Endothelial cell of umbilical vein (primary cell): ENCODE measurements around the gene APP. TPM values are rescaled to one million over a fixed set of nuclear protein-coding genes. Genes with fewer than 3 reads are reported as not detected.

Experiments used
- BruUV-seq: library from RNA; stranded (reverse); fragments of 400-500 nt; replicated peaks from 2 replicates; lab custom pipeline; 2021; lab: Mats Ljungman, UMichigan
- CTCF ChIA-PET: fragments of 300-600, 350-600 bp; sonication (Branson Sonifier 250); formaldehyde crosslinking; loops from one replicate; lab custom pipeline; 2021; ENCODE audit warnings: antibody characterized with exemption, inconsistent platforms; lab: Charles Lee
- POLR2A ChIA-PET: fragments of 300-600, 350-600 bp; sonication (Branson Sonifier 250); formaldehyde crosslinking; loops from one replicate; lab custom pipeline; 2021; ENCODE audit warnings: antibody characterized with exemption, inconsistent platforms; lab: Charles Lee
- DNase-seq: peaks from one replicate; pipeline ENCODE4 v3.0.0-alpha.2; 2011; ENCODE audit warnings: low read depth, low spot score
- FAIRE-seq: peaks from 2 replicates; lab custom pipeline; 2011; peaks lifted over from hg19 to GRCh38; lab: Jason Lieb, UNC
- H2AFZ ChIP-seq: 2 replicates; pipeline ENCODE4 v1.6.0; 2012; ENCODE audit warnings: low read depth, low read length, control low read depth, inconsistent platforms
- H3K27ac ChIP-seq: 2 replicates; pipeline ENCODE4 v1.5.1; 2011; ENCODE audit warnings: low read depth, mild to moderate bottlenecking, control low read depth, low read length, moderate library complexity; ENCODE audit not compliant: insufficient read depth
- H3K27me3 ChIP-seq, 2 experiments: 2 replicates each; pipeline versions ENCODE4 v1.6.0 to v1.6.1; 2011; ENCODE audit warnings: low read length in 2 of 2, mixed read lengths in 1 of 2; ENCODE audit not compliant: control insufficient read depth in 2 of 2, insufficient read depth in 2 of 2
- H3K36me3 ChIP-seq, 2 experiments: 2 replicates in 1 of 2; 3 replicates in 1 of 2; pipeline ENCODE4 v1.5.1; 2011; ENCODE audit warnings: low read length in 2 of 2, mild to moderate bottlenecking in 1 of 2, moderate library complexity in 1 of 2; ENCODE audit not compliant: control insufficient read depth in 2 of 2, insufficient read depth in 2 of 2; ENCODE audit errors: extremely low read depth in 1 of 2
- H3K4me1 ChIP-seq: 3 replicates; pipeline ENCODE4 v1.5.1; 2011; ENCODE audit warnings: mild to moderate bottlenecking, low read length; ENCODE audit not compliant: control insufficient read depth, insufficient read depth; ENCODE audit errors: extremely low read depth
- H3K4me2 ChIP-seq: 2 replicates; pipeline ENCODE4 v1.6.1; 2011; ENCODE audit warnings: low read length, control low read depth, mixed read lengths; ENCODE audit not compliant: insufficient read depth
- H3K4me3 ChIP-seq, 3 experiments: fragments of 200-600 bp in 1 of 3; sonication (generic), shearing (Covaris generic) in 1 of 3; replicated peaks in 1 of 3; 2 replicates each; pipeline ENCODE4 v1.5.1; 2011 to 2016; ENCODE audit warnings: control low read depth in 3 of 3, low read length in 3 of 3, mild to moderate bottlenecking in 2 of 3, inconsistent platforms in 1 of 3, low read depth in 1 of 3, moderate library complexity in 1 of 3; ENCODE audit not compliant: insufficient read depth in 1 of 3
- H3K79me2 ChIP-seq: 2 replicates; pipeline ENCODE4 v1.6.0; 2012; ENCODE audit warnings: low read length, inconsistent platforms; ENCODE audit not compliant: control insufficient read depth, insufficient read depth
- H3K9ac ChIP-seq: replicated peaks from 2 replicates; pipeline ENCODE3; 2011; ENCODE audit warnings: low read length, control low read depth; ENCODE audit not compliant: insufficient read depth; ENCODE audit errors: extremely low read depth
- H3K9me1 ChIP-seq: replicated peaks from 3 replicates; pipeline ENCODE4 v1.6.0; 2011; ENCODE audit warnings: mild to moderate bottlenecking, low read length; ENCODE audit not compliant: control insufficient read depth, insufficient read depth; ENCODE audit errors: extremely low read depth
- H3K9me3 ChIP-seq: replicated peaks from 2 replicates; pipeline ENCODE4 v1.5.1; 2012; ENCODE audit warnings: low read length, inconsistent platforms; ENCODE audit not compliant: control insufficient read depth, insufficient read depth
- H4K20me1 ChIP-seq: replicated peaks from 2 replicates; pipeline ENCODE3; 2011; ENCODE audit warnings: mild to moderate bottlenecking, low read length; ENCODE audit not compliant: control insufficient read depth, insufficient read depth; ENCODE audit errors: extremely low read depth
- CTCF ChIP-seq, 2 donors: IDR thresholded peaks; 1 replicate in 1 of 2; 2 replicates in 1 of 2; pipeline ENCODE4 v1.5.1; 2011; ENCODE audit warnings: low read length in 2 of 2, mild to moderate bottlenecking in 2 of 2, moderate library complexity in 2 of 2, control low read depth in 1 of 2, inconsistent platforms in 1 of 2, low read depth in 1 of 2; ENCODE audit not compliant: insufficient read depth in 1 of 2; ENCODE audit errors: extremely low read depth in 1 of 2
- EZH2 ChIP-seq: IDR thresholded peaks from 2 replicates; pipeline ENCODE4 v1.6.1; 2012; ENCODE audit warnings: borderline replicate concordance, low read depth, mild to moderate bottlenecking, moderate library complexity, low read length, inconsistent platforms; ENCODE audit not compliant: severe bottlenecking
- GATA2 ChIP-seq: IDR thresholded peaks from 2 replicates; pipeline ENCODE4 v1.7.0; 2011; ENCODE audit warnings: low read depth, mild to moderate bottlenecking, moderate library complexity, mixed read lengths, low read length; ENCODE audit not compliant: insufficient read length, insufficient read depth
- JUN ChIP-seq: IDR thresholded peaks from 2 replicates; pipeline ENCODE4 v1.6.1; 2011; ENCODE audit warnings: borderline replicate concordance, low read depth; ENCODE audit not compliant: insufficient read length, insufficient read depth
- POLR2A ChIP-seq: IDR thresholded peaks from 2 replicates; pipeline ENCODE4 v1.6.1; 2012; ENCODE audit warnings: low read depth, mild to moderate bottlenecking, control low read depth, low read length
- POLR2AphosphoS5 ChIP-seq: IDR thresholded peaks from 2 replicates; pipeline ENCODE4 v1.6.1; 2012; ENCODE audit warnings: low read depth, mild to moderate bottlenecking, control low read depth, low read length, moderate library complexity; ENCODE audit not compliant: insufficient read depth
- dilution Hi-C: fragments of 300-500 bp; cut with MboI; formaldehyde crosslinking; loops from one replicate; pipeline ENCODE4 v1.15.0; 2019; ENCODE audit warnings: low sequenced_read_pairs; ENCODE audit not compliant: extremely low pct_ligation_motif_present
- intact Hi-C: fragments of 100-400 bp; cut with micrococcal nuclease; formaldehyde crosslinking; loops from one replicate; pipeline ENCODE4 v1.10.0; 2022
- polyA plus RNA-seq, 4 experiments: library from polyadenylated mRNA; depleted of rRNA in 3 of 4; stranded (reverse) in 3 of 4; unstranded in 1 of 4; fragments of >200 nt; gene quantifications; 2 replicates each; pipeline versions ENCODE4 v1.2.1 to v1.2.3, GENCODE V29; 2011 to 2012; ENCODE audit warnings: missing spikeins in 1 of 4
- total RNA-seq: library from RNA; stranded (reverse); gene quantifications from 2 replicates; pipeline ENCODE4 v1.2.3, GENCODE V29; 2021
- TF ChIP-seq, protein P1 (sequence below): IDR thresholded peaks from 2 replicates; pipeline ENCODE4 v1.6.1; 2011; ENCODE audit not compliant: insufficient read depth, insufficient read length

APP gene
- total and polyA plus RNA-seq, 2 donors (not counting 3 experiments of a cell fraction or from before 2014, with no cell fraction given) = 914 to 928 TPM

DNA sequence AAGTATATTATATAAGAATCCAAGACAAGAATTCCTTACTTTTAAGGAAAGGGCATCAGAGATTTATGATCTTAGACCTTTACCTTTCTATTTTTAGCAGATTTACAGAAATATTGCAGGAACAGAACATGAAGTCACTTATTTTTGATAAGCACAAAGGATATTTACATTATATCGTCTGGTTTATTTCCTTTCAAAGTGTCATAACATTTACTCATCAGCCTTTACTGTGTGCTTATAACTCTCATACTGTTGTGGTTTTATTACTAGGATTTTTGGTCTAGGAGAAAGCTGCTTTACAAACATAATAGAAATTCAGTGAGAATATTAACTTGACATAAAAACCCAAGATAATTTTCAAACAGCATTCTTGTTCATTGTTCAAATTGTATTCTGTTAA lies 47.6 kb downstream of the APP start:
- ChIA-PET CTCF (interaction anchor here (1.4 kb wide), 1 partner anchor 12 kb away, joined by 3 read pairs; no protein-coding TSS in a partner anchor), POLR2A (no interaction called here)
- FAIRE-seq = no peak
- Histone ChIP-seq H3K79me2 (peaks cover 98% of the 10 kb centered on the region), H3K27ac (no peak overlapping the region), H3K9me3 (no peaks in the 10 kb centered on the region), H3K9me1 (no peaks in the 10 kb centered on the region), H3K4me2 (peak overlapping the region; percentile 27), H4K20me1 (peaks cover 9% of the 10 kb centered on the region), H3K9ac (no peak overlapping the region), H3K27me3 (no peaks in the 10 kb centered on the region), H3K36me3 (no peaks in the 10 kb centered on the region), H3K4me3 (no peak overlapping the region), H2AFZ (no peak overlapping the region), H3K4me1 (peaks cover 47% of the 10 kb centered on the region)
- no peak for DNase-seq
- BruUV-seq = no TSS peak
- TF ChIP-seq CTCF (IDR thresholded peaks at IDR 0.05; ENCODE audit: extremely low read depth in 1 of 2, insufficient read depth in 1 of 2, low read depth in 1 of 2, low read length in 2 of 2) (no peak), GATA2 (no peak), POLR2AphosphoS5 (no peak), JUN (no peak), POLR2A (no peak), EZH2 (no peak)
- TF ChIP-seq, protein P1, sequence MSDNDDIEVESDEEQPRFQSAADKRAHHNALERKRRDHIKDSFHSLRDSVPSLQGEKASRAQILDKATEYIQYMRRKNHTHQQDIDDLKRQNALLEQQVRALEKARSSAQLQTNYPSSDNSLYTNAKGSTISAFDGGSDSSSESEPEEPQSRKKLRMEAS = no peak
- intact Hi-C loops (no loop called here), dilution Hi-C loops (no loop called here)
